Activated T-cell treated with anti-CD3 and anti-CD28 coated beads for 48 hours (primary cell): ENCODE results near the gene HIC1.

Source experiments
- DNase-seq: peaks from one replicate; pipeline ENCODE4 v3.0.0-alpha.2; 2020; ENCODE audit warnings: low read depth

HIC1 gene

GRCh38 chr17:2044263-2044894, 10.5 kb upstream of the HIC1 start:
- DNase-seq, result no peak

GRCh38 chr17:2047590-2047989, 7.3 kb upstream of the HIC1 start:
- DNase-seq, result no peak

GRCh38 chr17:2048805-2049204, 6.1 kb upstream of the HIC1 start:
- DNase-seq, result no peak

GRCh38 chr17:2049333-2050299, 5.3 kb upstream of the HIC1 start:
- peak; percentile 82 for DNase-seq

- DNase-seq, result peak; percentile 71
These were observed 4.4 kb upstream of the HIC1 start for GRCh38 chr17:2050300-2051060.

GRCh38 chr17:2051061-2051932, 3.6 kb upstream of the HIC1 start:
- DNase-seq, result no peak

- no peak for DNase-seq
These were observed 2.9 kb upstream of the HIC1 start for GRCh38 chr17:2051933-2052559.

- DNase-seq, result peak; percentile 80
These were observed 1.3 kb upstream of the HIC1 start for GRCh38 chr17:2053380-2054261.

- no peak for DNase-seq
These were observed 716 bp upstream of the HIC1 start for GRCh38 chr17:2054262-2054511.

GRCh38 chr17:2055292-2056205, 646 bp downstream of the HIC1 start:
- DNase-seq, result peak; percentile 41

GRCh38 chr17:2056206-2057174, 1.6 kb downstream of the HIC1 start:
- DNase-seq, result peak; percentile 52

- DNase-seq, result no peak
These were observed 2.4 kb downstream of the HIC1 start for GRCh38 chr17:2057175-2057759.

GRCh38 chr17:2057760-2058585, 3.1 kb downstream of the HIC1 start:
- DNase-seq, result no peak

GRCh38 chr17:2058586-2059546, 4.0 kb downstream of the HIC1 start:
- DNase-seq, result peak; percentile 72

GRCh38 chr17:2059547-2060384, 4.9 kb downstream of the HIC1 start:
- no peak for DNase-seq
